HepG2 (cell line): Measurements from ENCODE around the gene GAPDH. TPM values are rescaled to one million over a fixed set of nuclear protein-coding genes. Genes with fewer than 3 reads are reported as not detected.
A peak's percentile ranks its signal among the peaks of the same experiment; 100 is the strongest.

Experiments used
- AGO2 ChIP-seq: fragments of 200-400 bp; formaldehyde crosslinking; optimal IDR thresholded peaks from 2 replicates; pipeline ENCODE3; 2017; ENCODE audit warnings: mild to moderate bottlenecking, low read depth, low read length, moderate library complexity
- CBX5 ChIP-seq: sonication (generic); formaldehyde crosslinking; IDR thresholded peaks from 2 replicates; pipeline ENCODE4 v1.4.0; 2020; ENCODE audit warnings: missing genetic modification reagents, borderline replicate concordance
- FIP1L1 ChIP-seq: fragments of 200-400 bp; formaldehyde crosslinking; IDR thresholded peaks from 2 replicates; pipeline ENCODE4 v1.6.1; 2018; ENCODE audit warnings: low read depth, mild to moderate bottlenecking, low read length, moderate library complexity, borderline replicate concordance; ENCODE audit not compliant: insufficient read depth
- FOSL1 ChIP-seq: sonication (generic); formaldehyde crosslinking; IDR thresholded peaks from 2 replicates; pipeline ENCODE4 v1.9.0; 2021; ENCODE audit warnings: missing genetic modification reagents, borderline replicate concordance
- GATAD1 ChIP-seq: IDR thresholded peaks from 2 replicates; pipeline ENCODE4 v1.6.1; 2016; ENCODE audit warnings: missing genetic modification reagents, missing compliant biosample characterization
- HNRNPLL ChIP-seq: fragments of 200-400 bp; formaldehyde crosslinking; IDR thresholded peaks from 2 replicates; pipeline ENCODE4 v1.6.1; 2017; ENCODE audit warnings: mild to moderate bottlenecking, low read depth, low read length; ENCODE audit not compliant: poor library complexity, severe bottlenecking
- SRSF9 ChIP-seq: fragments of 200-400 bp; formaldehyde crosslinking; IDR thresholded peaks from 2 replicates; pipeline ENCODE4 v1.6.1; 2018; ENCODE audit warnings: borderline replicate concordance, mild to moderate bottlenecking, low read depth, low read length; ENCODE audit not compliant: insufficient read depth, poor library complexity, severe bottlenecking
- TCF7 ChIP-seq: sonication (generic); IDR thresholded peaks from 2 replicates; pipeline ENCODE4 v1.6.1; 2016; ENCODE audit warnings: antibody characterized with exemption, low read depth
- TGIF2 ChIP-seq: IDR thresholded peaks from 2 replicates; pipeline ENCODE4 v1.6.1; 2016; ENCODE audit warnings: control low read depth, missing compliant biosample characterization
- ZNF264 ChIP-seq: sonication (generic); formaldehyde crosslinking; IDR thresholded peaks from 2 replicates; pipeline ENCODE4 v1.4.0; 2020; ENCODE audit warnings: missing genetic modification reagents
- ZNF431 ChIP-seq: sonication (generic); formaldehyde crosslinking; IDR thresholded peaks from 2 replicates; pipeline ENCODE4 v1.9.0; 2022; ENCODE audit warnings: missing genetic modification reagents, low read depth, mild to moderate bottlenecking, borderline replicate concordance
- ZNF672 ChIP-seq: sonication (generic); formaldehyde crosslinking; IDR thresholded peaks from 2 replicates; pipeline ENCODE4 v1.8.1; 2022; ENCODE audit warnings: missing genetic modification reagents
- polyA plus RNA-seq, 8 experiments: library from polyadenylated mRNA; depleted of rRNA in 3 of 8; stranded (reverse) in 7 of 8; unstranded in 1 of 8; fragments of >200 nt; fragmentation: Illumina TruSeq in 4 of 8; extraction: Trizol in 4 of 8; gene quantifications; 2 replicates each; pipeline versions ENCODE4 v1.2.1 to v1.2.3, GENCODE V29; 2011 to 2016; ENCODE audit warnings: low read depth in 4 of 8, missing spikeins in 1 of 8, mixed read lengths in 1 of 8; ENCODE audit not compliant: insufficient read depth in 1 of 8
- total RNA-seq, 5 experiments: library from RNA; depleted of rRNA; stranded (reverse); fragments of >200 nt; fragmentation: Illumina TruSeq; extraction: Trizol; gene quantifications; 2 replicates each; pipeline ENCODE4 v1.2.3, GENCODE V29; 2016; ENCODE audit warnings: low read depth in 1 of 5
- TF ChIP-seq, protein P1 (sequence below): sonication (generic); formaldehyde crosslinking; IDR thresholded peaks from 2 replicates; pipeline ENCODE4 v1.4.0; 2020; ENCODE audit warnings: missing genetic modification reagents
- TF ChIP-seq, protein P2 (sequence below): sonication (generic); formaldehyde crosslinking; IDR thresholded peaks from 2 replicates; pipeline ENCODE4 v1.8.1; 2023; ENCODE audit warnings: mild to moderate bottlenecking, missing genetic modification reagents
- TF ChIP-seq, protein P3 (sequence below): sonication (generic); formaldehyde crosslinking; IDR thresholded peaks from 2 replicates; pipeline ENCODE4 v1.4.0; 2020; ENCODE audit warnings: mild to moderate bottlenecking, missing genetic modification reagents
- TF ChIP-seq, protein P4 (sequence below): sonication (generic); IDR thresholded peaks from 2 replicates; pipeline ENCODE4 v1.6.1; 2016; ENCODE audit warnings: low read depth, borderline replicate concordance
- TF ChIP-seq, protein P5 (sequence below): sonication (generic); formaldehyde crosslinking; IDR thresholded peaks from 2 replicates; pipeline ENCODE4 v1.4.0; 2020; ENCODE audit warnings: missing genetic modification reagents

GAPDH gene
- total and polyA plus RNA-seq, 2 of the 13 experiments (the other 11 are each of a cell fraction or from before 2014, with no cell fraction given) = 3,038 to 12,722 TPM

DNA sequence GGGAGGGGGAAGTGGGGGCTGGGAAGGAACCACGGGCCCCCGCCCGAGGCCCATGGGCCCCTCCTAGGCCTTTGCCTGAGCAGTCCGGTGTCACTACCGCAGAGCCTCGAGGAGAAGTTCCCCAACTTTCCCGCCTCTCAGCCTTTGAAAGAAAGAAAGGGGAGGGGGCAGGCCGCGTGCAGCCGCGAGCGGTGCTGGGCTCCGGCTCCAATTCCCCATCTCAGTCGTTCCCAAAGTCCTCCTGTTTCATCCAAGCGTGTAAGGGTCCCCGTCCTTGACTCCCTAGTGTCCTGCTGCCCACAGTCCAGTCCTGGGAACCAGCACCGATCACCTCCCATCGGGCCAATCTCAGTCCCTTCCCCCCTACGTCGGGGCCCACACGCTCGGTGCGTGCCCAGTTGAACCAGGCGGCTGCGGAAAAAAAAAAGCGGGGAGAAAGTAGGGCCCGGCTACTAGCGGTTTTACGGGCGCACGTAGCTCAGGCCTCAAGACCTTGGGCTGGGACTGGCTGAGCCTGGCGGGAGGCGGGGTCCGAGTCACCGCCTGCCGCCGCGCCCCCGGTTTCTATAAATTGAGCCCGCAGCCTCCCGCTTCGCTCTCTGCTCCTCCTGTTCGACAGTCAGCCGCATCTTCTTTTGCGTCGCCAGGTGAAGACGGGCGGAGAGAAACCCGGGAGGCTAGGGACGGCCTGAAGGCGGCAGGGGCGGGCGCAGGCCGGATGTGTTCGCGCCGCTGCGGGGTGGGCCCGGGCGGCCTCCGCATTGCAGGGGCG, at the start of gene GAPDH (continued):
- TF ChIP-seq, protein P1, sequence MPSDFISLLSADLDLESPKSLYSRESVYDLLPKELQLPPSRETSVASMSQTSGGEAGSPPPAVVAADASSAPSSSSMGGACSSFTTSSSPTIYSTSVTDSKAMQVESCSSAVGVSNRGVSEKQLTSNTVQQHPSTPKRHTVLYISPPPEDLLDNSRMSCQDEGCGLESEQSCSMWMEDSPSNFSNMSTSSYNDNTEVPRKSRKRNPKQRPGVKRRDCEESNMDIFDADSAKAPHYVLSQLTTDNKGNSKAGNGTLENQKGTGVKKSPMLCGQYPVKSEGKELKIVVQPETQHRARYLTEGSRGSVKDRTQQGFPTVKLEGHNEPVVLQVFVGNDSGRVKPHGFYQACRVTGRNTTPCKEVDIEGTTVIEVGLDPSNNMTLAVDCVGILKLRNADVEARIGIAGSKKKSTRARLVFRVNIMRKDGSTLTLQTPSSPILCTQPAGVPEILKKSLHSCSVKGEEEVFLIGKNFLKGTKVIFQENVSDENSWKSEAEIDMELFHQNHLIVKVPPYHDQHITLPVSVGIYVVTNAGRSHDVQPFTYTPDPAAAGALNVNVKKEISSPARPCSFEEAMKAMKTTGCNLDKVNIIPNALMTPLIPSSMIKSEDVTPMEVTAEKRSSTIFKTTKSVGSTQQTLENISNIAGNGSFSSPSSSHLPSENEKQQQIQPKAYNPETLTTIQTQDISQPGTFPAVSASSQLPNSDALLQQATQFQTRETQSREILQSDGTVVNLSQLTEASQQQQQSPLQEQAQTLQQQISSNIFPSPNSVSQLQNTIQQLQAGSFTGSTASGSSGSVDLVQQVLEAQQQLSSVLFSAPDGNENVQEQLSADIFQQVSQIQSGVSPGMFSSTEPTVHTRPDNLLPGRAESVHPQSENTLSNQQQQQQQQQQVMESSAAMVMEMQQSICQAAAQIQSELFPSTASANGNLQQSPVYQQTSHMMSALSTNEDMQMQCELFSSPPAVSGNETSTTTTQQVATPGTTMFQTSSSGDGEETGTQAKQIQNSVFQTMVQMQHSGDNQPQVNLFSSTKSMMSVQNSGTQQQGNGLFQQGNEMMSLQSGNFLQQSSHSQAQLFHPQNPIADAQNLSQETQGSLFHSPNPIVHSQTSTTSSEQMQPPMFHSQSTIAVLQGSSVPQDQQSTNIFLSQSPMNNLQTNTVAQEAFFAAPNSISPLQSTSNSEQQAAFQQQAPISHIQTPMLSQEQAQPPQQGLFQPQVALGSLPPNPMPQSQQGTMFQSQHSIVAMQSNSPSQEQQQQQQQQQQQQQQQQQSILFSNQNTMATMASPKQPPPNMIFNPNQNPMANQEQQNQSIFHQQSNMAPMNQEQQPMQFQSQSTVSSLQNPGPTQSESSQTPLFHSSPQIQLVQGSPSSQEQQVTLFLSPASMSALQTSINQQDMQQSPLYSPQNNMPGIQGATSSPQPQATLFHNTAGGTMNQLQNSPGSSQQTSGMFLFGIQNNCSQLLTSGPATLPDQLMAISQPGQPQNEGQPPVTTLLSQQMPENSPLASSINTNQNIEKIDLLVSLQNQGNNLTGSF (CRISPR knock-in tag) = no peak
- TF ChIP-seq, protein P2, sequence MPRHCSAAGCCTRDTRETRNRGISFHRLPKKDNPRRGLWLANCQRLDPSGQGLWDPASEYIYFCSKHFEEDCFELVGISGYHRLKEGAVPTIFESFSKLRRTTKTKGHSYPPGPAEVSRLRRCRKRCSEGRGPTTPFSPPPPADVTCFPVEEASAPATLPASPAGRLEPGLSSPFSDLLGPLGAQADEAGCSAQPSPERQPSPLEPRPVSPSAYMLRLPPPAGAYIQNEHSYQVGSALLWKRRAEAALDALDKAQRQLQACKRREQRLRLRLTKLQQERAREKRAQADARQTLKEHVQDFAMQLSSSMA (CRISPR knock-in tag) = peak; percentile 65; the same call in 1 of the 2 replicates
- TF ChIP-seq GATAD1 (CRISPR knock-in tag) (peak; percentile 59), CBX5 (peak; percentile 76), SRSF9 (no peak), ZNF264 (CRISPR knock-in tag) (peak; percentile 43), ZNF672 (CRISPR knock-in tag) (no peak; the same call in 1 of the 2 replicates), AGO2 (peak; percentile 31), FOSL1 (CRISPR knock-in tag) (no peak), FIP1L1 (0 out of 2 replicates have a peak, but pooled peaks have one; percentile 77), ZNF431 (CRISPR knock-in tag) (peak; percentile 9; the same call in 1 of the 2 replicates), HNRNPLL (peak; percentile 94), TCF7 (0 out of 2 replicates have a peak, but pooled peaks have one; percentile 5), TGIF2 (peak; percentile 71; the same call in 1 of the 2 replicates)
- TF ChIP-seq, protein P3, sequence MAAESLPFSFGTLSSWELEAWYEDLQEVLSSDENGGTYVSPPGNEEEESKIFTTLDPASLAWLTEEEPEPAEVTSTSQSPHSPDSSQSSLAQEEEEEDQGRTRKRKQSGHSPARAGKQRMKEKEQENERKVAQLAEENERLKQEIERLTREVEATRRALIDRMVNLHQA (CRISPR knock-in tag) = peak; percentile 75; the same call in 1 of the 2 replicates
- TF ChIP-seq, protein P4, sequence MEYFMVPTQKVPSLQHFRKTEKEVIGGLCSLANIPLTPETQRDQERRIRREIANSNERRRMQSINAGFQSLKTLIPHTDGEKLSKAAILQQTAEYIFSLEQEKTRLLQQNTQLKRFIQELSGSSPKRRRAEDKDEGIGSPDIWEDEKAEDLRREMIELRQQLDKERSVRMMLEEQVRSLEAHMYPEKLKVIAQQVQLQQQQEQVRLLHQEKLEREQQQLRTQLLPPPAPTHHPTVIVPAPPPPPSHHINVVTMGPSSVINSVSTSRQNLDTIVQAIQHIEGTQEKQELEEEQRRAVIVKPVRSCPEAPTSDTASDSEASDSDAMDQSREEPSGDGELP = peak; percentile 21; the same call in 1 of the 2 replicates
- TF ChIP-seq, protein P5, sequence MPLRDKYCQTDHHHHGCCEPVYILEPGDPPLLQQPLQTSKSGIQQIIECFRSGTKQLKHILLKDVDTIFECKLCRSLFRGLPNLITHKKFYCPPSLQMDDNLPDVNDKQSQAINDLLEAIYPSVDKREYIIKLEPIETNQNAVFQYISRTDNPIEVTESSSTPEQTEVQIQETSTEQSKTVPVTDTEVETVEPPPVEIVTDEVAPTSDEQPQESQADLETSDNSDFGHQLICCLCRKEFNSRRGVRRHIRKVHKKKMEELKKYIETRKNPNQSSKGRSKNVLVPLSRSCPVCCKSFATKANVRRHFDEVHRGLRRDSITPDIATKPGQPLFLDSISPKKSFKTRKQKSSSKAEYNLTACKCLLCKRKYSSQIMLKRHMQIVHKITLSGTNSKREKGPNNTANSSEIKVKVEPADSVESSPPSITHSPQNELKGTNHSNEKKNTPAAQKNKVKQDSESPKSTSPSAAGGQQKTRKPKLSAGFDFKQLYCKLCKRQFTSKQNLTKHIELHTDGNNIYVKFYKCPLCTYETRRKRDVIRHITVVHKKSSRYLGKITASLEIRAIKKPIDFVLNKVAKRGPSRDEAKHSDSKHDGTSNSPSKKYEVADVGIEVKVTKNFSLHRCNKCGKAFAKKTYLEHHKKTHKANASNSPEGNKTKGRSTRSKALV (CRISPR knock-in tag) = peak; percentile 23; the same call in 1 of the 2 replicates
